NB4 (cell line): ENCODE data around the gene THRAP3.

Experiments used
- POLR2A ChIP-seq: IDR thresholded peaks from 2 replicates; pipeline ENCODE4 v1.6.1; 2011; ENCODE audit warnings: mild to moderate bottlenecking; ENCODE audit not compliant: insufficient read length; ENCODE audit errors: extremely low read depth
- TF ChIP-seq, protein P1 (sequence below): IDR thresholded peaks from one replicate; pipeline ENCODE4 v1.5.1; 2012; ENCODE audit warnings: low read depth, low read length

DNA sequence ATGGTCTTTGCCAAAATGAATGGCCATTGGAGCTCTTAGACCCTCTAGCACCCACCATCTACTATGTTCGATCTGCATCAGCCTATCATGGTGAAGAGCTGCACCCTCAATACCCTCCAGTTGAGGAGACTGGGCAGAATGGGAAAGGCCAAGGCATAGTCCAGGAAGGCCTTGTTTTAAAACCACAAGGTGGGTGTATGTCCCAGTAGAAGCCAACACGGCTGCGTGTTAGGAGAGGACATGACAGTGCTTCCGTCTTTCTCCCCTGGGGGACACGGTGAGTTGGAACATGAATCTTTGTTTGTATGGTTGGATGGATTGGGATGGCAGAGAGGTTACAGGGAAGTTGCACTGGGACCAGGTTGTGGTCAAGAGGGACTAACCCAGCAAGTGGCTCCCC is 63.4 kb downstream of the THRAP3 start:
- no peak for TF ChIP-seq POLR2A
- TF ChIP-seq, protein P1, sequence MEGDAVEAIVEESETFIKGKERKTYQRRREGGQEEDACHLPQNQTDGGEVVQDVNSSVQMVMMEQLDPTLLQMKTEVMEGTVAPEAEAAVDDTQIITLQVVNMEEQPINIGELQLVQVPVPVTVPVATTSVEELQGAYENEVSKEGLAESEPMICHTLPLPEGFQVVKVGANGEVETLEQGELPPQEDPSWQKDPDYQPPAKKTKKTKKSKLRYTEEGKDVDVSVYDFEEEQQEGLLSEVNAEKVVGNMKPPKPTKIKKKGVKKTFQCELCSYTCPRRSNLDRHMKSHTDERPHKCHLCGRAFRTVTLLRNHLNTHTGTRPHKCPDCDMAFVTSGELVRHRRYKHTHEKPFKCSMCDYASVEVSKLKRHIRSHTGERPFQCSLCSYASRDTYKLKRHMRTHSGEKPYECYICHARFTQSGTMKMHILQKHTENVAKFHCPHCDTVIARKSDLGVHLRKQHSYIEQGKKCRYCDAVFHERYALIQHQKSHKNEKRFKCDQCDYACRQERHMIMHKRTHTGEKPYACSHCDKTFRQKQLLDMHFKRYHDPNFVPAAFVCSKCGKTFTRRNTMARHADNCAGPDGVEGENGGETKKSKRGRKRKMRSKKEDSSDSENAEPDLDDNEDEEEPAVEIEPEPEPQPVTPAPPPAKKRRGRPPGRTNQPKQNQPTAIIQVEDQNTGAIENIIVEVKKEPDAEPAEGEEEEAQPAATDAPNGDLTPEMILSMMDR, result no peak
